ENCODE measurements around the gene GPC5.

DNA sequence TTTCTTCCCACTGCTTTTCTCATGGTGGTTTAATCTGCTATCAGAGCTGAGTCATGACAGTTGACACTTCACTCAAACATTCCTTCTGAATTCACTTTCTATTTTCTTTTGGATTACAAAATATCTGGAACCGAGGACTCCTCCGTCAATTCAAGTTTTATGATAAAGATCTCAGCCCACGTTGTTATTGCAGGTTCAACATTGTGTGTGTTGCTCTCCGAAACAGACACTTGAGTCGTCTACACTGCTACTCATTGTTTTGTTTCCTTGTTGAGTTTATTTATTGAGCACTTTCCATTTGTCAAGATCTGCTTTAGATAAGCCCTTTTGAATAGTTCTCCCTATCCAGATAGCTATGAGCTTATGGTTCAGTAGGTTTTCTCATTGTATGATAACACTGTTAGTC is 1192.1 kb downstream of the GPC5 start:
- no peak for TF ChIP-seq SIN3A (IDR thresholded peaks at IDR 0.05; ENCODE audit: borderline replicate concordance, insufficient read depth, low read depth, low read length)
- TF ChIP-seq, protein P1, sequence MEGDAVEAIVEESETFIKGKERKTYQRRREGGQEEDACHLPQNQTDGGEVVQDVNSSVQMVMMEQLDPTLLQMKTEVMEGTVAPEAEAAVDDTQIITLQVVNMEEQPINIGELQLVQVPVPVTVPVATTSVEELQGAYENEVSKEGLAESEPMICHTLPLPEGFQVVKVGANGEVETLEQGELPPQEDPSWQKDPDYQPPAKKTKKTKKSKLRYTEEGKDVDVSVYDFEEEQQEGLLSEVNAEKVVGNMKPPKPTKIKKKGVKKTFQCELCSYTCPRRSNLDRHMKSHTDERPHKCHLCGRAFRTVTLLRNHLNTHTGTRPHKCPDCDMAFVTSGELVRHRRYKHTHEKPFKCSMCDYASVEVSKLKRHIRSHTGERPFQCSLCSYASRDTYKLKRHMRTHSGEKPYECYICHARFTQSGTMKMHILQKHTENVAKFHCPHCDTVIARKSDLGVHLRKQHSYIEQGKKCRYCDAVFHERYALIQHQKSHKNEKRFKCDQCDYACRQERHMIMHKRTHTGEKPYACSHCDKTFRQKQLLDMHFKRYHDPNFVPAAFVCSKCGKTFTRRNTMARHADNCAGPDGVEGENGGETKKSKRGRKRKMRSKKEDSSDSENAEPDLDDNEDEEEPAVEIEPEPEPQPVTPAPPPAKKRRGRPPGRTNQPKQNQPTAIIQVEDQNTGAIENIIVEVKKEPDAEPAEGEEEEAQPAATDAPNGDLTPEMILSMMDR (IDR thresholded peaks at IDR 0.05), result no peak
